A673 (cell line): ENCODE results near the gene TRPM3.

ENCODE experiments used
- EZH2 ChIP-seq: fragments of 200-600 bp; sonication (generic); IDR thresholded peaks from 2 replicates; pipeline ENCODE4 v1.6.1; 2017; ENCODE audit warnings: borderline replicate concordance, low read depth, mild to moderate bottlenecking, mixed read lengths, antibody characterized with exemption, low read length; ENCODE audit not compliant: poor library complexity, severe bottlenecking
- TF ChIP-seq, protein P1 (sequence below): fragments of 300-800, 200-600 bp; sonication (generic); conservative IDR thresholded peaks from 2 replicates; pipeline ENCODE4 v1.5.1; 2017; ENCODE audit warnings: low read depth, mild to moderate bottlenecking, antibody characterized with exemption, low read length, moderate library complexity, mixed read lengths

DNA sequence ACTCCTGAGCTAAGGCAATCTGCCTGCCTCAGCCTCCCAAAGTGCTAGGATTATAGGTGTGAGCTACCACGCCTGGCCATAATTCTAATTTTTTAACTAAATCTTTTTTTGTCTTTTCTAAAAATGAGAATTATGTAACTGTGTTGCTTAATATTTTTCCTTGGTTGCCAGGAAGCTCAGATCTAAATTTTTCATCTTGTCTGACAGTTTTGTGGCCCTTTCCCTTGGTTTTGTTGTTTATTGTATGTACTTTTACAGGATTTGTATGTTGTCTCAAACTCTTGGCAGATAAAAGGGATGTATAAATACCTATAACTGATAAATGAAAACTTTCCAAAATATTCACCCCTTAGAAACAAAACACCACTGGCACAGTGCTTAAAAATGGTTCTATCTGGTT is 618.7 kb downstream of the TRPM3 start:
- TF ChIP-seq, protein P1, sequence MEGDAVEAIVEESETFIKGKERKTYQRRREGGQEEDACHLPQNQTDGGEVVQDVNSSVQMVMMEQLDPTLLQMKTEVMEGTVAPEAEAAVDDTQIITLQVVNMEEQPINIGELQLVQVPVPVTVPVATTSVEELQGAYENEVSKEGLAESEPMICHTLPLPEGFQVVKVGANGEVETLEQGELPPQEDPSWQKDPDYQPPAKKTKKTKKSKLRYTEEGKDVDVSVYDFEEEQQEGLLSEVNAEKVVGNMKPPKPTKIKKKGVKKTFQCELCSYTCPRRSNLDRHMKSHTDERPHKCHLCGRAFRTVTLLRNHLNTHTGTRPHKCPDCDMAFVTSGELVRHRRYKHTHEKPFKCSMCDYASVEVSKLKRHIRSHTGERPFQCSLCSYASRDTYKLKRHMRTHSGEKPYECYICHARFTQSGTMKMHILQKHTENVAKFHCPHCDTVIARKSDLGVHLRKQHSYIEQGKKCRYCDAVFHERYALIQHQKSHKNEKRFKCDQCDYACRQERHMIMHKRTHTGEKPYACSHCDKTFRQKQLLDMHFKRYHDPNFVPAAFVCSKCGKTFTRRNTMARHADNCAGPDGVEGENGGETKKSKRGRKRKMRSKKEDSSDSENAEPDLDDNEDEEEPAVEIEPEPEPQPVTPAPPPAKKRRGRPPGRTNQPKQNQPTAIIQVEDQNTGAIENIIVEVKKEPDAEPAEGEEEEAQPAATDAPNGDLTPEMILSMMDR = no peak
- no peak for TF ChIP-seq EZH2
